Dedifferentiated amniotic fluid mesenchymal stem cell (primary cell): ENCODE results near the gene AJUBA.
"Not testable (repeated sequence)": the region's sequence is repeated elsewhere in the genome, so short reads cannot be mapped to it uniquely, and the experiment has no call there.

Experiments
- DNase-seq: peaks from one replicate; pipeline ENCODE4 v3.0.0-alpha.2; 2016; ENCODE audit errors: extremely low spot score

Gene AJUBA

DNA sequence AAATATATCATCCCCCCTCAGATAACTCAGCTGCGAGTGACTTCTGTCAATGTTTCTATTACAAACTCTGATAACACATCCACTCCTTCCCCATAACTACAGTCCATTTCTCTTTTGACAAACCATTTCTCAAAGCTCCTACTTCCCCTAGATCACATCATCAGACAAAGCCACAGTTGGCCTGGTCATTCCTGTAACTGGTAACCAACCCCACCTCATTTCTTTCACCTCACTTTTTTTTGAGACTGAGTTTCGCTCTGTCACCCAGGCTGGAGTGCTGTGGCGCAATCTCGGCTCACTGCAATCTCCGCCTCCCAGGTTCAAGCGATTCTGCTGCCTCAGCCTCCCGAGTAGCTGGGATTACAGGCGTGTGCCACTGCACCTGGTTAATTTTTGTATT, 30.6 kb downstream of the AJUBA start:
- DNase-seq, result not testable (repeated sequence)

DNA sequence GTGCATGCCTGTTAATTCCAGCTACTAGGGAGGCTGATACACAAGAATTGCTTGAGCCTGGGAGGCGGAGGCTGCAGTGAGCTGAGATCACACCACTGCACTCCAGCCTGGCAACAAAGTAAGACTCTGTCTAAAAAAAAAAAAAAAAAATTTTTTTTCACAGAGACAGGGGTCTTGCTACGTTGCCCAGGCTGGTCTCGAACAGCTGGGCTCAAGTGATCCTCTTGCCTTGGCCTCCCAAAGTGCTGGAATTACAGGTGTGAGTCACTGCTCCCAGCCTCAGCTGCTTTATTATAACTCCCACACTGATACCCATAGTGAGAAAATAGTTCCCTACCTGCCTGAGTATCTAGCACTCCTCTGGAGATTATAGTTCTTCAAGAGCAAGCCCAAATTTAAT, 36.7 kb downstream of the AJUBA start:
- no peak for DNase-seq

- no peak for DNase-seq
These were observed 42.7 kb downstream of the AJUBA start for GRCh38 chr14:22939684-22940083.

- DNase-seq, result no peak
These were observed 47.2 kb downstream of the AJUBA start for GRCh38 chr14:22935156-22935555.

GRCh38 chr14:22932146-22932545, 50.2 kb downstream of the AJUBA start:
- DNase-seq, result no peak

DNA sequence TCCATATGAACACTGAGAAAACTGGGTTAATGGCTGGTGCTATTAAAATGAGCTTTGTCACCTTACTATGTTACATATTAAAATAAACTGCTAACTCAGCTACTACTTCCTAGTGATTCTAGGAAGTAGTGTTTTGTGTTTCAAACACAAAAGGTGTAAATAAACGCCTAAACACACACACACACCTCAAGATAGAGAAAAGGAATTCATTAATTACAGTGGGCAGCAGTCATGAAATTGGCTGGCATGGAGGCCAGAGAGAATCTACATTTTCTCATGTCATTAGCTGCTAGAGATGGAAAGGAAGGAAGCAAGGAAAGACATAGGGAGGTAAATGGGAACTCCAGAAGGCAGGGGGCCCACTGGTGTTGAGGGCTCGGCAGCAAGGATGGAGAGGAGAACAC, 52.4 kb downstream of the AJUBA start:
- DNase-seq, result no peak

- peak; percentile 100 for DNase-seq
These were observed 53.0 kb downstream of the AJUBA start, which contains the start of gene PRMT5 for GRCh38 chr14:22929104-22929960. Gene PRMT5 (minus strand): TSS chr14:22929376. CDS start chr14:22929361, 15 bp downstream.

DNA sequence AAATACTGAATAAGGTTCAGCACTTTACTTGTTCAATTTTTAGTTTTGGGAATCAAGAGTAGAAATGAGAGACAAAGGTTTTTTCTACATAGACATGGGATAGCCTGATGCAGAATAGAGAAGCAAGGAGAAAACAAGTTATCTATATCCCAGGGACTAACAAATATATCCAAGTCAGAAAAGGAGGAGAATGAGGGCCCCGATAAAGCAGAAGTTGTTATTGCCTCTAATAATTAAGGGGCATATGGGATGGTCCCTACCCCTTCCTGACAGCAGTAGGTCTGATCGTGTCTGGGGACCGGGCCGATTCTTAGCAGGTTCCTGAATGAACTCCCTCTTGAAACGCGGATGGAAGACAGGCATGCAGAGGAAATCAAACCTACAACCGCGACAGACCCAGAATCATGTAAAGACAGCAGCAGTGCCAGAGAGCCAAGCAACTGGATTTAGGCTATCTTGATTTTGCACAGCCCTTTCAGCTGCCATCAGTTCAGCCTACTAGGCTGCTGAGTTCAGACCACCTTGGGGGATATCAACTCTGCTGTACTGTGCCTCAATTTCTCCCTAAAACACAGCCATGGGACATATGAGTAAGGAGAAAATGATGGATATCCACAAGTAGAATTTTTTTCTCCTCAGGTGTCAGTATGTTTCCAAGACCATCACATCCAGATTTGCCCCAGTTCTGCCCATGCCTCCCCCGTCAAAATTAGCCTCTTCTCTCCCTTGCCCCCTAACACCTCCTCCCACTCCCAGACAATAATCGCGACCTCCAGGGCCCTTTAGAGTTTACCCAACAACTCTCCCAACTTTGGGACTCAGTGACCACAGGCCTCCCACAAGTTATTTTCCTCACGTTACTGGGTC, 53.9 kb downstream of the AJUBA start:
- no peak for DNase-seq

GRCh38 chr14:22926316-22926715, 56.0 kb downstream of the AJUBA start:
- no peak for DNase-seq

DNA sequence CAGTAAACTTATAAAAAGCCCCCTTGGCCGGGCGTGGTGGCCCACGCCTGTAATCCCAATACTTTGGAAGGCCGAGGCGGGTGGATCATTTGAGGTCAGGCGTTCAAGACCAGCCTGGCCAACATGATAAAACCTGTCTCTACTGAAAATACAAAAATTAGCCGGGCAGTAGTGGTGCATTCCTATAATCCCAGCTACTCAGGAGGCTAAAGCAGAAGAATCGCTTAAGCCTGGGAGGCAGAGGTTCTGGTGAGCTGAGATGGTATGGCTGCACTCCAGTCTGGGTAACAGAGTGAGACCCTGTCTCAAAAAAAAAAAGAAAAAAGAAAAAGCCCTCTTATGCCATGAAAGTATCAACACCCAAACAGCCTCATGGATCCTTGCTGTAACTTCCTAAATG, 56.8 kb downstream of the AJUBA start:
- DNase-seq, result no peak

GRCh38 chr14:22923746-22924145, 58.6 kb downstream of the AJUBA start:
- DNase-seq, result no peak

DNA sequence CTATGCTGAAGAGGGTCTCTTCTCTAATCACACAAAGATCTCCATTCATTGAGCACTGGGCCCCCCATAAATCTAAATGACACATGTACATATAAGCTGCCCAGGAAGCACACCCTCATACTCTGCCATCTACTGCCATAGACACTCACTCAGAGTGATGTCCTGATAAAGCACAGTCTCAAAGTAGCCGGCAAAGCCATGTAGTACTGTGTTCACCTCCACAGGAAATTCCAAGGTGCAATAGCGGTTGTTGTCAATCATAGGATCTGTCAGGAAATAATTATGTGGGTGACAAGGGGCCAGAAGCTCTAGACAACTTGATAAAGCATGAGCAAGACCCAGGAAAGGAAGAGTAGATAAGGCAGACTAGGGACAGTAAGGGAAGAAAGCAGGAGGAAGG, 60.1 kb downstream of the AJUBA start:
- DNase-seq, result no peak
